Activated T-helper 9 cell treated with anti-CD3 and anti-CD28 coated beads, Interleukin-2, amount 50 U/mL, for 16 hours (primary cell): ENCODE data around the gene DNAH10.

ENCODE experiments used
- DNase-seq: peaks from one replicate; pipeline ENCODE4 v3.0.0-alpha.2; 2020; ENCODE audit warnings: low read depth

Gene DNAH10

GRCh38 chr12:123971770-123972456 is 209.8 kb downstream of the DNAH10 start:
- peak; percentile 7 for DNase-seq

- DNase-seq = peak; percentile 95
Measured at GRCh38 chr12:123972457-123973401, 210.6 kb downstream of the DNAH10 start, which contains the start of the genes CCDC92 and ZNF664. Gene CCDC92, minus strand, starts transcription at chr12:123972831. Its CDS starts 28,526 bp downstream, at chr12:123944305. Gene ZNF664, plus strand, starts transcription at chr12:123973215. Its CDS starts 38,930 bp downstream, at chr12:124012145.

- DNase-seq = peak; percentile 8
Measured at GRCh38 chr12:123973552-123974341, 211.6 kb downstream of the DNAH10 start.

GRCh38 chr12:123976227-123976826 is 214.2 kb downstream of the DNAH10 start:
- no peak for DNase-seq

GRCh38 chr12:123979566-123979965 is 217.5 kb downstream of the DNAH10 start:
- no peak for DNase-seq

GRCh38 chr12:123982269-123982668 is 220.2 kb downstream of the DNAH10 start:
- no peak for DNase-seq

- DNase-seq = peak; percentile 5
Measured at GRCh38 chr12:123983822-123984485, 221.9 kb downstream of the DNAH10 start.

- no peak for DNase-seq
Measured at GRCh38 chr12:123984903-123985302, 222.8 kb downstream of the DNAH10 start.
